Measurements from ENCODE around the gene SLC6A8.
"Not testable (repeated sequence)": the region's sequence is repeated elsewhere in the genome, so short reads cannot be mapped to it uniquely, and the experiment has no call there.

SLC6A8 gene

GRCh38 chrX:153693216-153694086 lies 5.7 kb downstream of the SLC6A8 start:
- no peak for DNase-seq (ENCODE audit: low spot score)

DNA sequence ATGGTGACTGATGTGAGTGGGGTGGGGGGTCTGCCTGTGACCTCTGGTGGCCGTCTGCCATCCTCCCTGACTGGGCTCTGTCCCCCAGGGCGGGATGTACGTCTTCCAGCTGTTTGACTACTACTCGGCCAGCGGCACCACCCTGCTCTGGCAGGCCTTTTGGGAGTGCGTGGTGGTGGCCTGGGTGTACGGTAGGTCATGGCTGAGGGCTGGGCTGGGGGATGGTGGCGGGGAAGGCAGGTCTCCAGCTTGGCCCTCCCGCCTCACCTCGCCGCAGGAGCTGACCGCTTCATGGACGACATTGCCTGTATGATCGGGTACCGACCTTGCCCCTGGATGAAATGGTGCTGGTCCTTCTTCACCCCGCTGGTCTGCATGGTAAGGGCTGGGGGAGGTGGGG lies 6.5 kb downstream of the SLC6A8 start:
- DNase-seq (ENCODE audit: low spot score): not testable (repeated sequence)

DNA sequence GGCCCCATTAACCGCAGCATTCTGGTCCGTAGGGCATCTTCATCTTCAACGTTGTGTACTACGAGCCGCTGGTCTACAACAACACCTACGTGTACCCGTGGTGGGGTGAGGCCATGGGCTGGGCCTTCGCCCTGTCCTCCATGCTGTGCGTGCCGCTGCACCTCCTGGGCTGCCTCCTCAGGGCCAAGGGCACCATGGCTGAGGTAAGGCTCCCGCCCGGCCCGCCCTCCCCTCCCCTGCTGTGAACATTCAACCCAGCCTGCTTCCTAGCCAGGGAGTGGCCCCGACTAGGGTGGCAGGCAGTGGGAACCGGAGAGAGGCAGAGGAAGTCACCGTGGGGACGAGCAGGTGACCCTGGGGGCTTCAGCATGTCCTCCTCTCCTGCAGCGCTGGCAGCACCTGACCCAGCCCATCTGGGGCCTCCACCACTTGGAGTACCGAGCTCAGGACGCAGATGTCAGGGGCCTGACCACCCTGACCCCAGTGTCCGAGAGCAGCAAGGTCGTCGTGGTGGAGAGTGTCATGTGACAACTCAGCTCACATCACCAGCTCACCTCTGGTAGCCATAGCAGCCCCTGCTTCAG lies 7.1 kb downstream of the SLC6A8 start:
- DNase-seq (ENCODE audit: low spot score): no peak

GRCh38 chrX:153696100-153696499 lies 8.4 kb downstream of the SLC6A8 start:
- no peak for DNase-seq (ENCODE audit: low spot score)

GRCh38 chrX:153696538-153696937 lies 8.8 kb downstream of the SLC6A8 start:
- not testable (repeated sequence) for DNase-seq (ENCODE audit: low spot score)

- DNase-seq (ENCODE audit: low spot score): not testable (repeated sequence)
Measured at GRCh38 chrX:153696986-153697722, 9.4 kb downstream of the SLC6A8 start.

GRCh38 chrX:153697924-153698865 lies 10.5 kb downstream of the SLC6A8 start:
- DNase-seq (ENCODE audit: low spot score): no peak

DNA sequence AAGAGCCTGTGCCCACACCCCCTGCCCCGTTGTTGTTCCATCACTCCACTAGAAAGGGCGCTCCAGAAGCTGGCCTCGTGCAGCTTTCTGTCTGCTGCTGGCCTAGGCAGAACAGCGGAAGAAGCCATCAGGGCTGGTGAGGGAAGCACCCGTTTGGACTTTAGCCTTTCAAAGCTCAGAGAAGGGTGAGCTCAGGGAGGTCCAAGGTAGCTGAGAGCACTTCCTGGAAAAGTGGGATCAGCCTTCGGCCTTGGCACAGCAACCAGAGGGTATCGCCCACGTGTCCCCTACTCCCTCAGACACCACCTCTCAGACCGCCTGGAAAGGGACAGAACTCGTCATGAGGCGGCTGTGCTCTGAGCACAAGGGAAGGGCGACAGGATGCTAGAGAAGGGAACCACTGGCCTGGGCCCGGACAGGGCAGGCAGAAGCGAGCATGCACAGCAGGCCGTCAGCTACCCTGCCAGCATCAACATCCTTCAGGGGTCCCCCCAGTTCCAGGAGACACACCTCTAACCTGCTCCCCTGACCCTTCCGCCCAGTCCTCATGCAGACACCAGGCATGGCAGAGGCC lies 11.6 kb downstream of the SLC6A8 start:
- DNase-seq (ENCODE audit: low spot score): not testable (repeated sequence)

DNA sequence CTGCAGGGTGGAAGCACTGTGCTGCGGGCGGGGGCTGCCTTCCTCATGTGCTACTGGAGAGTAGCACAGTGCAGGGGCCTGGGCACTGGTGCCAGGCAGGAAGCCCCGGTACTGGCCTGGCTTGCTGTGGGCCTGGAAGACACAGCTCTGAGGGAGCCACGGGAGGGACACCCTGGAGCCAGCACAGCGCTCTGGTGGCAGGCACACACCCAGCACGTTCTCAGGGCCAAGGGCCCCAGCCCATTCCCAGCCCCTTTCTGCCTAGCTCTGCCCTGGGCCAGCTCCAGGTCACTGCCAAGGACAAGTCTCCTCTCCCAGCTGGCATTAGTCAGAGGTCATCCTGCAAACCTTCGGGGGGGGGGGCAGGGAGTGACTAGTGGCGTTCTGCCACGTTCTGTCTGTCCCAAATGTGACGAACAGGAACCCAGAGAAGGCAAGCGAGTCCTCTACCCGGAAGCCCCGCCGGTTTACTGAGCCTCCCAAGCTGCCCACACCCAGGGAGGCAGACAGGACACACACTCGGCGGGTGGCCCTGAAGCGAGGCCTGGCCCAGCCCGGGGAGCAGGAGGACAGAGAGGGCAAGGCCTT lies 12.2 kb downstream of the SLC6A8 start:
- not testable (repeated sequence) for DNase-seq (ENCODE audit: low spot score)

- no peak for DNase-seq (ENCODE audit: low spot score)
Measured at GRCh38 chrX:153700376-153700945, 12.7 kb downstream of the SLC6A8 start.

- no peak for DNase-seq (ENCODE audit: low spot score)
Measured at GRCh38 chrX:153700967-153701366, 13.2 kb downstream of the SLC6A8 start.

DNA sequence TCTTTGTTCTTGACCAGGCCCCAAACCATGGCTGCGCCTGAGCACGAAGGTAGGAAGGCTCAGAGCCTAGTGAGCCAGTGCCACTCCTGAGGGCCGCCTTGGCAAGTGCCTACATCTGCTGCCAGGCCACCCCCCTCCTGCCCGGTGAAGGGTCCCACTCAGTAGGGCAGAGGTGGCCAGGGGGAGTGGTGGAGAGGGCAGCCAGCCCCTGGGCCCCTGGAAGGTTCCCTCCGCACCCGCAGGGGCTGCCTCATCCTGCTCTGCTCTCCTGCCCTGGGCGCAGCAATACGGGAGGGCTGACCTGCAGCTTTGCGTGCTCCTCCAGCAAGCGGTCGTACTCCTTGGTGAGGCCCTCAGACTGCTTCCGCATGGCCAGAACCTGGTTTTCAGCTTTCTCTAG lies 14.0 kb downstream of the SLC6A8 start:
- DNase-seq (ENCODE audit: low spot score): no peak

DNA sequence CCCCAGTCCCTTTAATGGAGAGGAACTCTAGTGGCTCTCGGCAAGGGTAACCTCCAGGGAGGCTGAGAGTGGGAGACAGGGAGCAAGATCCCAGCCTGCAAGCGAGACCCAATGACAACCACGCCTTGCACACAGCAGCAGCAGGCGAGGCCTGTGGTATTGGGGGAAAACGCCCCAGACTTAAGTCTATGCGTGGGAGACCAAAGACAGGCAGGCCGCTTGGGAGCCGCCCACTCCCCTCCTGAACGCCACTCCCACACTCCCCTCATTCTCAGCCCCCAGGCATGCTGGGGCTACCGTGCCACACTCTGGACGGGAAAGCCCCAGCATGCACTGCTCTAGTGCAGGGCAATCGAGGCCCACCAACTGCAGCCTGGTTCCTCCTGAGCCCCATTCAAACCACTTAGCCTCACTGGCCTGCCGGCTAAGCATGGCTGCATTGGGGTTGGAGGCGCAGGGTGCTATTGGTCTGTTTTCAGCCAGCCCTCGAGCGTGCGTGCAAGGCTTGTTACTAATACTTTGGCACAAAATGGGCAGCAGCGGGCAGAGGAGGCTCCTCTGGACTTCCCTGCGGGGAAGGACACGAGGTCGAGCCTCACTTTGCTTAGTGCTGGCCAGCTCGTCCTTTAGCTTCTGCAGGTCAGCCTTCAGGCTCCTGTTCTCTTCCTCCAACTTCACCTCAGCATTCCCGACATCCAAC lies 14.8 kb downstream of the SLC6A8 start:
- no peak for DNase-seq (ENCODE audit: low spot score)

GRCh38 chrX:153703036-153703370 lies 15.3 kb downstream of the SLC6A8 start:
- DNase-seq (ENCODE audit: low spot score): no peak

GRCh38 chrX:153704021-153704526 lies 16.3 kb downstream of the SLC6A8 start:
- no peak for DNase-seq (ENCODE audit: low spot score)

DNA sequence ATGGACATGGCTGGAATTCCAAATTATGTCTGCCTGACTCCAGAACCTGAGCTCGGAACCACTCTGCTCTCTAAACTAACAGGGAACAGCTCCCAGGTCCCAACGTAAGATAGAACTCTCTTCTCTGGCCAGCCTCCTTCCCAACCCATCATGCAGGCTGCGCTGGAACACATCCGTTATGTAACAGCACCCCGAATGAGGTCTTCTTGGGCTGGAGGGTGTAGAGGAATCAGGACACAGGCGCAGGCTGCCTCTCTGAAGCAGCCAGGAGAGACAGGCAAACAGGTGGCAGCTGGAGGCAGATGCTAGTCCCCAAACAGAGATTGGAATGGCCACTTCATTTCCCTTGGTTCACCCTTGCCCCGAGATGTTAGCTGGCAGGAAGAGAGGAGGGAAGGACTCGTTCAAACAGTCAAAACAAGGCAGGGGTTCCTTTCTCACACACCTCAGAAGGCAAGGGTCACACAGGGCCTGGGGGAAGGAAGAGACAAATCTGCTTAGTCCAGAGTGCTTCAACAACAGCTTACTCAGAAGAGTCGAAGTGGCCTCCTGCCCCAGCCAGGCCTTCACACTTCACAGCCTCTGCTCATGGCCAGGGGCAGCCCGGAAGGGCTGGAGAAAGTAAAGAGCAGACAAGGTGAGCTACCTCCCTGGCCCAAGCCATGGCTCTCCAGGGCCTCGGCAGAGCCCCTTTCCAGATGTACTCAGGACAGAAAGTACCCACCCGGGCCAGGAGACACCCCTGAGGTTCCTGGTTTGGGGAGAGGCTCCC lies 17.1 kb downstream of the SLC6A8 start:
- DNase-seq (ENCODE audit: low spot score): not testable (repeated sequence)

GRCh38 chrX:153705403-153706060 lies 17.8 kb downstream of the SLC6A8 start:
- DNase-seq (ENCODE audit: low spot score): not testable (repeated sequence)

DNA sequence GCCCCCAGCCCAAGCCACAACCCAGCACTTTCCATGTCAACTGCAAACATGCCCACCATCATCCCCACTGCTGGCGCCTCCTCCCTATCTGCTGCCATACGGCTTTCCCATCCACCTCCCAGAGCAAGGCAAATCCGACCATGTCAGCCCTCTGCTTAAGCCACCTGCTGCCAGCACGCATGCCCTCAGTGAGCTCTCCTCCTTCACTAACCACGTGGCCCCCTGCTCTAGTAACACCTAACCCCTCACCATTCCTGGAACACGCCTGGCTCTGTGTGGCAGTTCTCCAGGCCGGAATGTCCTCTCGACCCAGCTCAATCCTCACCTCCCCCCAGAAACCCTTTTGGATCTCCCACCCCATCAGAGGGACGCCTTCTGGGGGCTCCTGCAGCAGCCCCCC lies 19.1 kb downstream of the SLC6A8 start:
- DNase-seq (ENCODE audit: low spot score): no peak

DNA sequence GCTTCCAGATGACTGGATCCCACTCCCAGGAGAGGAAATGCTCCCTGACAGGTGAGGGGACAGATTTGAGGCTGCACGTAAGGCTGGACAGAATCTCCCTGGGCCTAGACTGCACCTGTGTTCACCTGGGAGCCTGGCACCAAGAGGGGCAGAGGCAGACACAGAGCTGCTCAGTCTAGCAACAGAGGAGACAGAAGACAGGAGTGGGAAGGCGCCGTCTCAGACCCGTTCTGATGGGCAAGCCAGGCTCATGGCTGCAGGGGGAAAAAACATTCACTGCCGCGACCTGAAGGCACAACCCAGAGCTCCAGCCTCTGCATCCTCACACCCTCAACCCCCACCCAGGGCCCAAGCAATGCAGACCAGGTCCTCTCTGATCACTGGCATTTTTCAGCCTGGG lies 19.7 kb downstream of the SLC6A8 start:
- no peak for DNase-seq (ENCODE audit: low spot score)

All from pons (tissue), 1 donor.